ENCODE measurements around the gene TP63.
"Not testable (repeated sequence)": the region's sequence is repeated elsewhere in the genome, so short reads cannot be mapped to it uniquely, and the experiment has no call there.

Gene TP63

DNA sequence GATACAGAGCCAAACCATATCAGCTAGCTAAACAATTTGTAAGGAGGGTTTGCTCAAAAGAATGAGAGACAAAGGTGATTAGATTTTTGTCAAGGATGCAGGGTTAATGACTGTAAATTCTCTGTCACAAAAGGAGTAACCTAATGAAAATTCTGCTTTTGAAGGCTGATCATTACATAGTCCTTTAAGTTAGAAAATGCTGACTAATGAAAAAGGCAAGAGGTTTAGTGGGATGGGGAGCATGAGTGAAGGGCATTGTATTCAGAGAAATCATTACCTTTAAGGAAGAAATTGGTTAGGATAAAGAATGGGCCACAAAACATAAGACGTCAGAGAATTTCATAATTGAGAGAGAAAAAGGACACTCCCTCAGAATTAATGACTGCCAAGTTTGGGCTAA is 97.7 kb downstream of the TP63 start:
- FAIRE-seq, result no peak

- no peak for FAIRE-seq
Observed at GRCh38 chr3:189734061-189734460, 102.9 kb downstream of the TP63 start.

- no peak for FAIRE-seq
Observed at GRCh38 chr3:189735913-189736312, 104.7 kb downstream of the TP63 start.

- no peak for FAIRE-seq
Observed at GRCh38 chr3:189737071-189737470, 105.9 kb downstream of the TP63 start.

GRCh38 chr3:189737619-189738018 is 106.4 kb downstream of the TP63 start:
- no peak for FAIRE-seq

DNA sequence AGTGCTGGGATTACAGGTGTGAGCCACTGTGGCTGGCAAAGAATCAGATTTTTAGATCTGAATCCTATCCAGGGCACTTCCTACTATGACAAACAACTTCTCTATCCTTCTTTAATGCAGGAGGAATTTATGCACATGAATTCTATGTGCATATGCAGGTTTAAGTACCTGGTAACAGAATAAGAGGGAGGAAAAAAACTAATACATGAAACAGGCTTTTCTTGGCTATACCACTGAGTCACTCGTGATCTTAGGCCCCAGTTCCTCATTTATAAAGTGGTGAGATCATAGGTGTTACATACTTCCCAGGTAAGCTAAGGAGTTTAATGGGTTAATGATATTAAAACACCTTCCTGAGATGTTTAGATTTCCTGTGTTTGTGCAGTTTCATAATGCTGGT is 108.2 kb downstream of the TP63 start:
- FAIRE-seq, result no peak

DNA sequence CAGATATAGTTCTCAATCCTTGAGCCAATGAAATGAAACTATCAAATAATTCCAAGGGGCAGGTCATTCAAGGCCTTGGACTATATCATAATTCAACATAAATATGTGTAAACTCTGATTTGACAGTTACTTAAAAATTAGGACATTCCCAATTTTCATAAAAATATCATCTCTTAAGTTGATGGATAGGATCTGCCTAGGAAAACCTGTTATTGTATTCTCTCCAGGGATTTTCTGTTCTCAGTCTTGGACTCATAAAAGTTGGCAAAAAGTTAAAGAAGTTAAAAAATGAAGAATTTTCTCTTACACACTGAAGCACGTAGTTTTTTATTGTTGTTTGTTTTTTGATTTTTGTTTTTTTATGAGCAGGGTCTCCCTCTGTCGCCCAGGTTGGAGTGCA is 109.0 kb downstream of the TP63 start:
- FAIRE-seq, result no peak

- no peak for FAIRE-seq
Observed at GRCh38 chr3:189744235-189744634, 113.0 kb downstream of the TP63 start.

GRCh38 chr3:189745622-189746021 is 114.4 kb downstream of the TP63 start:
- FAIRE-seq, result no peak

DNA sequence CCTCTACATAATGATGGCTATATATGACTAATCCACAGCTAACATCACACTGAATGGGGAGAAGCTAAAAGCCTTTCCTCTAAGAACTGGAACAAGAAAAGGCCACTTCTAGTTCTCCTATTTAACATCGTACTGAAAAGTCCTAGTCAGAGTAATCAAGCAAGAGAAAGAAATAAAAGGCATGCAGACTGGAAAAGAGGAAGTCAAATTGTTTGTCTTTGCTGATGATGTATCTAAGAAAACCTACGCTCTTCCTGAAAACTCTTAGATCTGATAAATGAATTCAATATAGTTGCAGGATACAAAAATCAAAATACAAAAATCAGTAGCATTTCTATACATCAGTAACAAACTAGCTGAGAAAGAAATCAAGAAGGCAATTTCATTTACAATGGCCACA is 116.9 kb downstream of the TP63 start:
- no peak for FAIRE-seq

GRCh38 chr3:189750972-189751371 is 119.8 kb downstream of the TP63 start:
- FAIRE-seq, result not testable (repeated sequence)

GRCh38 chr3:189754356-189754755 is 123.2 kb downstream of the TP63 start:
- no peak for FAIRE-seq

DNA sequence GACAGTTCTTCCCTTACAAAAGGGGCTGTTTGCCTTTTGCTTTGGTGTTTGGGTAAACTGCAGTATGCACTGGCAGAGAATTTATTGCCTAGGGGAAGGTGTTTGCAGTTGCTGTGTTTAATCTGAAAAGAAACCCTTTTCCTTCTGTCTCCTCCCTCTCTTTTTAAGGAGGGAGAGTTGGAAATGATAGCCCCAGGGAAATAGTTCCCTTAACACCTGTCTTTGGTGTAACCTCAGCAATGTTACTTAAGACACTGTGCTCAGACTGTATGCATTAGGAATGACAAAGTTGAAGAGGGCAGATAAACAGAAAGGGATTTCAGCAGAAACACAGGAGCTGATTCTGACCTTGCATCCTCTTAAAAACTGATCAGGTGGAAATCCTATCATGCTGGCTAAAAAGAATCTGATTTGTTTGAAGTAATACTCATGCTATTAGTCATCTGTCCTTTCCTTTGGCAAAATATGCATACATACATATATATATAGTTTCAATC is 125.4 kb downstream of the TP63 start:
- FAIRE-seq, result no peak

DNA sequence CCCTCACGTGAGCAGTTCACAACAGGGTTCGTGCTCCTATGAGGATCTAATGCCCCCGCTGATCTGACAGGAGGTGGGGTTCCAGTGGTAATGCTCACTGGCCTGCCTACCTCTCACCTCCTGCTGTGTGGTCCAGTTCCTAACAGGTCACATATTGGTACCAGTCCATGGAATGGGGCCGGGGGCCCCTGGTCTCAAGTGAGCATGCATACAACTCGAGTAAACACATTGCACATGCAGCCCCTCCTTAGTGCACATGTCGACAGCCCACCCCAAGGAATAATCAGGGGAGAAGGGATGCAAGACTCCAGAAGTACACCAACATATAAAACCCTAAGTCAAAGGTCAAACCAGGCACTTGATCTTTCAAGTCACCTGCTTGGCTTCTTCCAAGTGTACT is 127.0 kb downstream of the TP63 start:
- no peak for FAIRE-seq

- no peak for FAIRE-seq
Observed at GRCh38 chr3:189766416-189766815, 135.2 kb downstream of the TP63 start.

DNA sequence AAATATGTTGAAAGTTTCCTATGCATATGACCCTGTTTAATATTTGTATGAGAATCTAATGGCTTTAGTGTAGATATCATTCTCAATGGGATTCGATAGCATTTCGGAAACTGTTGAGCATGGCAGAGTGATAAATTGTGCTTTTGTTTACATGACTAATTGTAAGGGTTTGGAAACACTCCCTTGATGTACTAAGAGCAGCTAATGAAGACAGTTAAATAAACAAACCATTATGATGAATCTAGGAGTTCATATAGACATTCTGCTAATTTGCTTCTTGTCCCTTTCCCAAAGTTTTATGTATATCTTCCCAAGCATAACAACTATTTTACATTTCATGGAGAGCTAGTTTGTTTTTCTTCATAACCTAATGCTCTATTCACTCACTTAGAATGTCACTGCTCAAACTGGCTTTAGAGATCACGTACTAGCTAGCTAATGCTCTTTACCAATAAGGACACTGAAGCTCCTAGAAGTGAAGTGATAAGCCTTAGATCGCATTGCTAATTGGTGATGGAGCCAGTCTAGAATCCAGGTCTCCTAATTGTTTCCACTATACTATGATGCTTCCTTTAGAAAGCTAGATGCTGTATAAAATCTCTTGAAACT is 140.8 kb downstream of the TP63 start:
- no peak for FAIRE-seq

DNA sequence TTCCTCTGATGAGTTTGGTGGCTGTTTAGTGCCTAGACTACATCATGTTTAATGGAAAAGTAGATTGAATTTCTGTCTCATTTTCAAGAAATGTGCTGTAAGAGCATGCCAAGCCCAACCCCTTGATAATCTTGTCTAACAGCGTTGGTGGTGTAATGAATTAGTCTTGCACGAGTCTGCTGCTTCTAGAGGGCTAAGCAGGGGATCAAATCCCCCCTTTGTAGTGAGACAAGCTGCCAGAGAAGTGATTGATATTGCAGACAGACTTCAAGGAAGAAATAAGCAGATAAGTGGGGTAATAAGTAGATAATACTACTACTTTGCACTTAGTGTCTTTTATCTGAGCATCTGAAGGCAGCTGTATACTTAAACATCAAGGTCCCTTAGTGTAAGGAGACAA is 141.4 kb downstream of the TP63 start:
- FAIRE-seq, result no peak

- no peak for FAIRE-seq
Observed at GRCh38 chr3:189773056-189773455, 141.9 kb downstream of the TP63 start.

DNA sequence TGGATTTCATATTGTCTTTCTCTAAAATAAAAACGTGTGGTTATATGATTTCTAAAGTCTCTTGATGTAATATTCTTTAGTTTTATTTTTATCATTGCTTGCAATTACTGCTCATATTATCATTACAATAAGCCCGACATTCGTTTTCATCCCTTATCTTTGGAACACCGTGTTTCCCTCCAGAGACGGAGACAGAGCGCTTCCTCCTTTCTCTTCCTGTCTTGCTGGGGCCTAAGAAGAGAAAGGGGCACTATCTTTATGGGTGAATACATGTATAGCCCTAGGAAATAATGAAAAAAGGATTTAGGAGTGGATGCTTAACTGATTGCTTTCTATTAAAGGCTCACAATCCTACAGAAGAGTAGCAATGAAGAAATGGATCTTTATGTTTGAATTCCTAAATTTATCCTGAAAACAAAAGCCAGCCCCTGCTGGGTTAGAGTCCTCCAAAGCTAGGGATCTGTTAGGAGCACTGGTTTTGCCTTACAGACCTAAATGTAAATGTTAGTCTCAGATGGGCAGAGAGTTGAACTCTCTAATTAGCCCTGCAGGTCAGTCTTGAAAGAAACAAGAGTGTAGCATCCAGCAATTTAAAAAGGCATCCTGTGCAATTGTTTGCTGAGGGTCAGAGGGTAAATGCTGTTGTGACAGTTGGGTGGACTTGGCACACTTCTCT is 145.1 kb downstream of the TP63 start:
- FAIRE-seq, result no peak

GRCh38 chr3:189778340-189778950 is 147.3 kb downstream of the TP63 start:
- FAIRE-seq, result no peak

DNA sequence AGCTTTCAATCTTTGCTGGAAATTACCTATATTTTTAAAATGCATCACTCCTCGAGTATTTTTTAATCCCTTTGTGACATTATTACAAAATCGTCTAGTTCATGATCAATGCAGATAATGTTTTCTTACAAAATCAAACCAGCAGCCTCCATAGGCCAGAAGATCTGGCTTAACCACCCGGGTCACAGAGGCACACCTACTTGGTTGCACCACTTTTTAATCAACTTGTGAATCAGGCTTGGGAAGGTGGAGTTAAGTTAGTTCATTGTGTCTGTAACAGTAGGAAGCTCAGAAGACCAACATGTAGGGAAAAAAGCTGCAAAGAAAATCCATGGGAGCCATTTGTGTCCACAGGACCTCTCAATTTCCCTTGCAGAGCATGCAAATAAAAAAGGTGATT is 148.0 kb downstream of the TP63 start:
- no peak for FAIRE-seq

GRCh38 chr3:189780546-189781270 is 149.5 kb downstream of the TP63 start:
- no peak for FAIRE-seq

DNA sequence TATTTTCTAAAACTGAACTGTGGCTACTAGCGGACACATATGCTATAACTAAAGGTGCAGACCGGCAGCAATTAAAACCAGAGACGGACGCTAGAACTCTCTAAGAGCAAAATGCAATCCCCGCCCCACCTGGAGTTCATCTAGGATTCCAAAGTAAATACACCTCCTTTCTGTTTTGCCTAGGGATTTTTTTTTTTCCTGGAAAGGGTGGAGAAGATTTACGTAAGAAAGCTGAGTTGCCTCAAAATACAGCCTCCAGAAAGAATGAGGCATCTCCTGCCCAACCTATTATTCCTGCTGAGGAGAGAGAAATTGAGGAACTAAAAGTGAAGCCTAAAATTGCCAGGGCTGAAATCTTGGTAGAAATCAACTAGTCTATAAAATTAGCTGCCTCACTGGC is 150.2 kb downstream of the TP63 start:
- FAIRE-seq, result no peak
